Epithelial cell of proximal tubule (primary cell): ENCODE data around the gene AOAH. TPM values are rescaled to one million over a fixed set of nuclear protein-coding genes. Genes with fewer than 3 reads are reported as not detected.

ENCODE experiments used
- DNase-seq: peaks from one replicate; pipeline ENCODE4 v3.0.0-alpha.2; 2011; ENCODE audit warnings: low read depth
- H3K4me3 ChIP-seq: 2 replicates; pipeline ENCODE4 v1.5.1; 2011; ENCODE audit warnings: low read depth, mild to moderate bottlenecking, low read length
- CTCF ChIP-seq: conservative IDR thresholded peaks from 2 replicates; pipeline ENCODE4 v1.5.1; 2012; ENCODE audit warnings: low read depth, mild to moderate bottlenecking, low read length
- total RNA-seq: library from RNA; depleted of rRNA; stranded (reverse); fragments of >200 nt; gene quantifications from 2 replicates; pipeline ENCODE4 v1.2.3, GENCODE V29; 2015

The AOAH gene
- total RNA-seq, 1 donor from 2014 or later, result 1.2 TPM

- TF ChIP-seq CTCF, result no peak
- DNase-seq, result no peak
- no peak overlapping the region for H3K4me3 ChIP-seq
Observed at GRCh38 chr7:36623247-36623646, 101.0 kb downstream of the AOAH start.

- no peak for DNase-seq
- no peak for TF ChIP-seq CTCF
- H3K4me3 ChIP-seq, result no peak overlapping the region
Observed at GRCh38 chr7:36621396-36621795, 102.9 kb downstream of the AOAH start.

DNA sequence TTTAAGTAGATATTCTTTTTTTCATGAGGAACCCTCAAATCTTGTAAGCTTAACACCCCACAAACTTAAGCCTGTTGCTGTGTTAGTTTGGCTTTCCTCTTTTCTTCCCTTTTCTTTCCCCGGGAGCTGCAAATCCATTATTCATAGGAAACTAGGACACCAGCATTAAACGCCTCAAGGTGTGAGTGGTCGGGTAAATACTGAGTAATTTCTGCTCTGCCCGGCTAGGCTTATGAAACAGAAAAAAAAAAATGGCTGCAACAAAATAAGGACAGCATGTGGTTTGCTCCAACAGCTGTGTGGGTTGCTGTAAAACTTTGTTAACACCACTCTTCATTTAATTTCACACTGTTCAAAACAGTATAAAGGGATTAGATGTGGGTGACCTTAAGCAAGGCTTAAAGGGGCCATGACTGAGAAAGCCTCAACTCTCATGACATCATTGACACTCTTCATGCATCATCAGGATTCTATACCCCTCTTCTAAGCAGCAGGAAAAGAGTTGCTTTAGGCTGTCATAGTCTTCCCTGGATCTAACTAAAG lies 104.1 kb downstream of the AOAH start:
- no peak overlapping the region for H3K4me3 ChIP-seq
- no peak for TF ChIP-seq CTCF
- DNase-seq, result no peak

DNA sequence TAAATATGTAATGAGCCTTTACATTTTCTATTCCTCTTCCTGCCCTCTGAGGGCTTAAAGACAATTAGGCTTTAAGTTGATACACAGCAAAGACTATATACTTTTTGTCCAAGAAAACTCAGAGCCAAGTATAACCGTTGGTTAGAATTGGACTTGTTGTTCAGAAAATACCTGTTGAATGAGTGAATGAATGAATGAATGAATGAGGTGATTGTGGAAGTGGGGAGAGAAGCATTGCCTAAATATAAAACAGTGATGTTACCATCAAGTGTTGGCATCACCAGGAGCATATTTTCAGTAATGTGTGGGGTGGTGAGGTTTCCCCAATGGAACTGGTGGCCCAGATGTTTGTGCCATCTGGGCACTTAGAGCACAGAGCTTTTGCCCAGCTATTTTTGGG lies 106.9 kb downstream of the AOAH start:
- no peak overlapping the region for H3K4me3 ChIP-seq
- DNase-seq, result no peak
- no peak for TF ChIP-seq CTCF

GRCh38 chr7:36615852-36616540 lies 108.3 kb downstream of the AOAH start:
- DNase-seq, result no peak
- no peak for TF ChIP-seq CTCF
- no peak overlapping the region for H3K4me3 ChIP-seq

DNA sequence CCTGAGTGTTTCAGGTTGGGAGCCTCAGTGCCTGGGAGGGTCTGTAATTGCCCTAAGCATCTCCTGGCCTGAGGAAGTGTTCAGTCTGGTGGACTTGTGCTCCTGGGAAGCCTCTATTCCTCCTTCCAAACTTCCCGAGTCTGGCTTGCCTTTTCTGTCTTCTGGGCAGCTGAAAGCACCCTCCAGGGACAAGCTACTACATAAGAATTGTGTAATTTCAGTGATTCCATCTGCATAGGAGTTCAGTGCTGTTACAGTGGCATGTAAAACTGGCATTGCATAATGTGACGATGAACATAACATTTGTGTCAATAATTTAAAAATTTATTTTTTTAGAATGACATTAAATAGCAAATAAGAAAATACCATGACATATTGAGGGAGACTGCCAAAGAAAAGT lies 109.3 kb downstream of the AOAH start:
- TF ChIP-seq CTCF, result no peak
- H3K4me3 ChIP-seq, result no peak overlapping the region
- no peak for DNase-seq

- DNase-seq, result no peak
- no peak overlapping the region for H3K4me3 ChIP-seq
- TF ChIP-seq CTCF, result no peak
Observed at GRCh38 chr7:36613031-36613614, 111.2 kb downstream of the AOAH start.
